Nephron progenitor cell (in vitro differentiated cells): ENCODE data around the gene PAPPA2.

Experiments used
- DNase-seq: peaks from one replicate; pipeline ENCODE4 v3.0.0; 2021
- H3K27ac Mint-ChIP-seq: 2 replicates; pipeline ENCODE4 v1.8.0; 2021; ENCODE audit warnings: mild to moderate bottlenecking, moderate library complexity, mixed read lengths
- H3K27me3 Mint-ChIP-seq: 2 replicates; pipeline ENCODE4 v1.8.0; 2021; ENCODE audit warnings: mild to moderate bottlenecking, low read depth, mixed read lengths; ENCODE audit not compliant: poor library complexity
- H3K36me3 Mint-ChIP-seq: 2 replicates; pipeline ENCODE4 v1.8.0; 2021; ENCODE audit warnings: low read depth, mixed read lengths
- H3K4me1 Mint-ChIP-seq: 2 replicates; pipeline ENCODE4 v1.8.0; 2021; ENCODE audit warnings: mixed read lengths
- H3K4me3 Mint-ChIP-seq: 2 replicates; pipeline ENCODE4 v1.8.0; 2021; ENCODE audit warnings: mild to moderate bottlenecking, moderate library complexity, mixed read lengths
- H3K9me3 Mint-ChIP-seq: 2 replicates; pipeline ENCODE4 v1.8.0; 2021; ENCODE audit warnings: mild to moderate bottlenecking, moderate library complexity, mixed read lengths
- TF ChIP-seq, protein P1 (sequence below): fragments of 200-600 bp; sonication (generic); IDR thresholded peaks from 2 replicates; pipeline ENCODE4 v1.5.0; 2021; ENCODE audit warnings: antibody characterized with exemption

The PAPPA2 gene

DNA sequence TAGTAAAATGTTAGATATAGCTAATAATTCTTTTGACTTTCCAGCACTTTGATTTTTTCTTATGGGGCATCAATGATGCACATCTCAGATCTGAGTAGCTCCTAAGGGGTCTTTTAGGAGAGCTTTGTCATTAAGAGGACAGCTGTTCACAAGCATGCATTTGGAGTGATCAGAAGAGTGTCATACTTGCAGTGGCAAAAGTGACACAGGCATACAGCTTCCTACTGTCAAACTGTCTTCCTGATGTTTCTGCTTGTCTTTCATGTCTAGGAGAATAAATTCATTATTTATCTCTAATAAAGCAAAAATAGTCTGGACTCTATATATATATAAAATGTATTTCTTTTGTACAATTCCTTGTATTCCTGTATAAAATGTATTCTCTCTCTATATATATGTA lies 273.0 kb downstream of the PAPPA2 start:
- DNase-seq: no peak
- Mint-ChIP-seq H3K4me1 (no peaks in the 10 kb centered on the region), H3K36me3 (no peaks in the 10 kb centered on the region), H3K9me3 (no peaks in the 10 kb centered on the region), H3K27me3 (peaks cover 11% of the 10 kb centered on the region), H3K27ac (no peak overlapping the region), H3K4me3 (no peak overlapping the region)
- TF ChIP-seq, protein P1, sequence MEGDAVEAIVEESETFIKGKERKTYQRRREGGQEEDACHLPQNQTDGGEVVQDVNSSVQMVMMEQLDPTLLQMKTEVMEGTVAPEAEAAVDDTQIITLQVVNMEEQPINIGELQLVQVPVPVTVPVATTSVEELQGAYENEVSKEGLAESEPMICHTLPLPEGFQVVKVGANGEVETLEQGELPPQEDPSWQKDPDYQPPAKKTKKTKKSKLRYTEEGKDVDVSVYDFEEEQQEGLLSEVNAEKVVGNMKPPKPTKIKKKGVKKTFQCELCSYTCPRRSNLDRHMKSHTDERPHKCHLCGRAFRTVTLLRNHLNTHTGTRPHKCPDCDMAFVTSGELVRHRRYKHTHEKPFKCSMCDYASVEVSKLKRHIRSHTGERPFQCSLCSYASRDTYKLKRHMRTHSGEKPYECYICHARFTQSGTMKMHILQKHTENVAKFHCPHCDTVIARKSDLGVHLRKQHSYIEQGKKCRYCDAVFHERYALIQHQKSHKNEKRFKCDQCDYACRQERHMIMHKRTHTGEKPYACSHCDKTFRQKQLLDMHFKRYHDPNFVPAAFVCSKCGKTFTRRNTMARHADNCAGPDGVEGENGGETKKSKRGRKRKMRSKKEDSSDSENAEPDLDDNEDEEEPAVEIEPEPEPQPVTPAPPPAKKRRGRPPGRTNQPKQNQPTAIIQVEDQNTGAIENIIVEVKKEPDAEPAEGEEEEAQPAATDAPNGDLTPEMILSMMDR: no peak

DNA sequence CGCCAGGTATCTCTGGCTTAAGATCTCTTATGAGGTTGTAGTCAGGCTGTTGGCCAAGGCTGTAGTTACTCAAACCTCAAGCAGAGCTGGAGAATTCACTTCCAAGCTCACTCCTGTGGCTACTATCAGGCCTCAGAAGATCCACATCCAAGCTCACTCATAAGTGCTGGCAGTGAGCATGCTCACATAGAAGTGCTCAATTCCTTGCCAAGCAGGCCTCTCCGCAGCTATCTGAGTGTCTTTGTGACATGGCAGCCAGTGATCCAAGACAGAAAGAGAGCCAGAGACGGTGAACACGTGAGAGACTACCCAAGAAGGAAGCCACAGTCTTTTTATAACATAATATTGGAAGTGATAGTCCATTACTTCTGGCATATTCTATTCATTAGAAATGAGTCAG lies 278.2 kb downstream of the PAPPA2 start:
- DNase-seq: no peak
- Mint-ChIP-seq H3K36me3 (peaks cover 5% of the 10 kb centered on the region), H3K4me3 (no peak overlapping the region), H3K9me3 (peaks cover 7% of the 10 kb centered on the region), H3K27ac (no peak overlapping the region), H3K4me1 (no peaks in the 10 kb centered on the region), H3K27me3 (peaks cover 10% of the 10 kb centered on the region)
- TF ChIP-seq, protein P1: no peak

DNA sequence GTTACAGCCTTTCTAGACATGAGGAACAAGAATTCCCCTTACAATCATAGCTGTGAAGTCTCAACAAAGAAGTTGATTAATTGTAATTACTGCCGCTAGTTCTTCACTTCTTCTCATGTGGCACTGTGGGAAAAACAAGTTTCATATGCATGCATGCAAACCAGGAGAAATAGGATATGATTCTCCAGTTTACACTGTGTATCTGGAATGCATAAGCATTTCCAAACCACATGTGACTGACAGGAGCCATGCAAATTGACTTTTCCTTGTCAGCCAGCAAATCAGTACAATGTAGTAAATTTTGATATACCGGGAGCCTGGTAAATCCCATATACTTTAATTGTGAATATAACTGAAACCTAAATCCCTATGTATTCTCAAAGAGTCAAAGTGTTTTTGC lies 279.3 kb downstream of the PAPPA2 start:
- no peak overlapping the region for H3K4me3 Mint-ChIP-seq
- no peaks in the 10 kb centered on the region for H3K4me1 Mint-ChIP-seq
- H3K9me3 Mint-ChIP-seq: peaks cover 7% of the 10 kb centered on the region
- no peak overlapping the region for H3K27ac Mint-ChIP-seq
- TF ChIP-seq, protein P1: no peak
- DNase-seq: no peak
- H3K27me3 Mint-ChIP-seq: peaks cover 10% of the 10 kb centered on the region
- H3K36me3 Mint-ChIP-seq: peaks cover 5% of the 10 kb centered on the region

DNA sequence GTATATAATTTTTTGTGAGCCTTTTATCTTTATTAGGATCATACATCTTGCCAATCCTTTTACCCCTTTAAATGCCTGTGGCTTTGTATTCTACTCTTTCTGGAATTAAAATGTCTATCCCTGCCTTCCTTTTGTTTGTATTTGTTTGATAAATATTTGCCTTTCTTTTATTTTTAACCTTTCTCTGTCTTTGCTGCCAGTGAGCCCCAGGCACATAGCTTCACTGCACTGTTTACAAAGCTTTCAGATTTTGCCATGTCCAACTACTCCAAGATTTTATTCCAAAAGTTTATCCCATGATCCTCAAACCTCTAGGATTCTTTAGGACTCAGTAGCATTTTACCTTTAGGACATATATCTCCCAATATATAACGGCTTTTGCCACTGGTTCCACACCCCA lies 281.2 kb downstream of the PAPPA2 start:
- Mint-ChIP-seq H3K9me3 (peaks cover 7% of the 10 kb centered on the region), H3K27ac (no peak overlapping the region), H3K36me3 (peaks cover 5% of the 10 kb centered on the region), H3K27me3 (peaks cover 10% of the 10 kb centered on the region), H3K4me1 (no peaks in the 10 kb centered on the region), H3K4me3 (no peak overlapping the region)
- TF ChIP-seq, protein P1: no peak
- no peak for DNase-seq

DNA sequence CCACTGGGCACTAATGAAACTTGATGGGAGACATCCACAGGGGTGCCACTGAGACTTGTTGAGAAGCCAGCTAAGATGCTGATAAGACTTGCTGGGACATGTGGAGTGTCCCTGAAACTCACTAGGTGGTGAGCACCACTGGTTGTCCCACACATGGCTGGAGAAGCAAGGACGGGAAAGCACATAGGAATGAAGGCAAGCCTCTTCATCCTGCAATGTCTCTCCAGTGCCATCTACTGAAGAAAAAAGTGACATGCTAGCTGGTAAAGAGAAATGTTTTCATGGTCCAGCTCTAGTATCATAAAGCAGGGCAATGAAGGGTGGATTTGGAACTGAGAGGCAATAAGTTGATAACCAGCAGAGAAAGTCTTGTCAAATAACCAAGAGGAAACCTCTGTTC lies 283.0 kb downstream of the PAPPA2 start:
- no peak for DNase-seq
- Mint-ChIP-seq H3K27me3 (peaks cover 5% of the 10 kb centered on the region), H3K9me3 (peaks cover 11% of the 10 kb centered on the region), H3K4me1 (no peaks in the 10 kb centered on the region), H3K4me3 (no peak overlapping the region), H3K27ac (no peak overlapping the region), H3K36me3 (peaks cover 5% of the 10 kb centered on the region)
- TF ChIP-seq, protein P1: no peak

DNA sequence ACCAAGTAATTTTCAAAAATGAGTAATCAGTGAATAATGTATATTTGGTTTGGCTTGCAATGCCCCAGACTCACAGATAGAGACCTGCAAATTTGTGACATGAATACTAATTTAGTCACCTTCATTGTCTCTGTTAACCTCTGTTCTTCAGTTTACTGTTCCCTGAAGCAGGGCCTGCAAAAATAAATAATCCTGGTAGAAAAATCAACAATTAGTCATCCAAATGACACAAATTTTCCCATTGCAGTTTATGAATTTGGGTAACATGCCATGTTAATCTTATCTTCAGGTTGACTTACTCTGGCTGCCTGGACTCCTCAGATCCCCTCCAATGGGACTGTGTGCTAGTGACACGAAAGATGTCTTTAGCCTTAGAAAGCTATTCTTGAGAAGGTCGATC lies 289.5 kb downstream of the PAPPA2 start:
- TF ChIP-seq, protein P1: no peak
- Mint-ChIP-seq H3K36me3 (no peaks in the 10 kb centered on the region), H3K27me3 (peaks cover 5% of the 10 kb centered on the region), H3K27ac (no peak overlapping the region), H3K4me1 (no peaks in the 10 kb centered on the region), H3K4me3 (no peak overlapping the region), H3K9me3 (peaks cover 8% of the 10 kb centered on the region)
- no peak for DNase-seq
